ENCODE data around the gene OSGIN1.

GRCh38 chr16:83960521-83961249 is 7.6 kb downstream of the OSGIN1 start:
- no peak for TF ChIP-seq POLR2A (IDR thresholded peaks at IDR 0.05; ENCODE audit: low read length)
- no peak for TF ChIP-seq GATA1 (IDR thresholded peaks at IDR 0.05; ENCODE audit: low read depth, low read length)

Measured in erythroblast (primary cell).